CD4-positive, alpha-beta T cell treated with Interleukin-4 for 1 hour (primary cell): Measurements from ENCODE around the gene PRR7.

Experiments used
- DNase-seq, 2 donors: peaks; one replicate each; pipeline ENCODE4 v3.0.0-alpha.2; 2020 to 2022

The PRR7 gene

GRCh38 chr5:177425196-177425800 is 21.3 kb upstream of the PRR7 start:
- no peak for DNase-seq

DNA sequence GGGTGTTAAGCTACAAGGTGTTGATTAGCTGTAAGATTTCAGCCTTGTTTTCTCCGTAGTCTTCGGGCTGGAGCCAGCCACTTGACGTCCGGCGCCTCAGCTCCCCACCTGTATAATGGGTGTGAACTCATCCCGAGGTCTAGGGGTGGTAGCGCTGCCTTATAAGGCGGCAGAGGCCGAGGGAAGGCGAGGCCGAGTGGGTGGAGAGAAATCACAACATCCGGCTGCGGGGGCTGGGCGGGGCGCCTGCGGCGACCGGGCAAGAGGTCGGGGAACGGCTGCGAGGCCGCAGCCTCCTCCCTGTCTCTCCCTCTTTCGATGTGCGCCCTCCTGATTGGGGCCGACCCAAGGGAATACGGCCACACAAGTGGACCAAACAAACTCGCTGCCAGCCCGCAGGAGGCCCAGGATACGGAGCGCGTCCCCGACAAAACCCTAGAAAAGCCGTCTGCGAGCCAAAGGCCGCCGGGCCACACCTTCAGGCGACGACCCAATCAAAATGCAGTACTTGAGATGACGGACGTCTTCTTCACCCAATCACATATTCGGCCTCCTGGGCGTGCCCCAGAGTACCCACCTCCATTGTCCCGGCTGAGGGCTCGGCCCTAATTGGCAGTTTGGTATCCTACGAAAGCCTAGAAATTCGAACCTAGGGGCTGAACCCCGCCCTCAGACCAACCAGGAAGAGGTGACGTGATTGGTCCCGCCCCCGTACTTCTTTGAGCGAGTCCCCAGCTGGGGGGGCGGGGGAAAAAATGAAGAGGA is 20.6 kb upstream of the PRR7 start:
- DNase-seq, result peak; percentile 100

DNA sequence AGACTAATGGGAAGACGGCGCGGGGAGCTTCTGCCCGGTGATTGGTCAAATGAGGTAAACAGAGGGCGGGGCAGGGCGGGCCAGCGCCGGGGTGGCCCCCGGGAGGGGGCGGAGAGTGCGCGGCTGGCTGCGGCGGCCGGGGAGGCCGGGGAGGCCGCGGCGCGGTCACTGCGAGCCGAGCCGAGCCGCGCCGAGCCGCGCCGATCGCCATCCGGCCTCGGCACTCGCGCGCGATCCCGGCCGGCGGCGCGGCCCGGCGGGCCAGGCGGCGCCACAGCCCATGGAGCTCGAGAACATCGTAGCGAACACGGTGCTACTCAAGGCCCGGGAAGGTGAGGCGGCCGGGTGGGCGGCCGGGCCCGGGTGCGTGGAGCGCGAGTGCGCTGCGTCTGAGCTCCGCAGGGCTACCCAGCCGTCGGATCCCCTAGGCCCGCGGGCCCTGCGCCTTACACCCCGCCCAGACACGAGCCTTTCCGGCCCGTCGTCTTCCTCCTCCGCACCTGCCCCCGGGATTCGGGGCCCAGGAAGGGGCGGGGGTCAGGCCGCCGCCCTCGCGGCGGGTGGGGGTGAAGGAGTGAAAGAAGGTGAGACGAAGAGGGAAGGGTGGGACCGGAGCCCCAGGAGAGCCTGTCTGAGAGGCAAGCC is 19.9 kb upstream of the PRR7 start, which contains the start of gene GRK6:
TSS of gene GRK6 (plus strand) at position 111 of the 645 bp plus-strand sequence. CDS start at position 281, 170 bp downstream.
- DNase-seq, result peak; percentile 76 to 79

DNA sequence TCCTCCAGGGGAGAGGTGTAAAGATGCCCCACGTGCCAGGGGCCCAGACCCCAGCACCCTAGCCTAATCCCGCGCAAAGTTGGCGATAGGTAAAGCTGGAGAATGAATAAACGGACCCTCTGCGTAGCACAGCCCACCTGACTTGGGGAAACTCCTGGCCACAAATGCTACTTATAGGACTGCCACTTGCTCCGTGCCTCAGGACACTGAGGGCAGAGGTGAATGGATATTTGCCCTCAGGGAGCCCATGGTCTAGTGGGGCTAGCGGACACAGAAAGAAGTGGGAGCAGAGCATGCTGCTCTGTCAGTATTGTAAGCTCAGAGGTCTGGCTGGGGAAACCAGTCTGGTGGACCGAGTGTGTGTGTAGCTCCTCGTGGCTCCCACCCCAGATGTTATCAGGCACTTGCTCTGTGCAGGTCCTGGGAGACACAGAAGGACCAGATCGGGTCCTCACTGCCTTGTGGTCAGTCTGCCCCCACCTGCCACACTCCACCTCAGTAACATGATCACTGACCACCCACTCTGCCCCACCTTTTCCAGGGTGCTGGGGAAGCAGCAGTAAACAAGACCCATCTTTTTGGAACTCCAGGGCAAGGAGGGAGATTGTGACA is 19.3 kb upstream of the PRR7 start:
- DNase-seq, result no peak

DNA sequence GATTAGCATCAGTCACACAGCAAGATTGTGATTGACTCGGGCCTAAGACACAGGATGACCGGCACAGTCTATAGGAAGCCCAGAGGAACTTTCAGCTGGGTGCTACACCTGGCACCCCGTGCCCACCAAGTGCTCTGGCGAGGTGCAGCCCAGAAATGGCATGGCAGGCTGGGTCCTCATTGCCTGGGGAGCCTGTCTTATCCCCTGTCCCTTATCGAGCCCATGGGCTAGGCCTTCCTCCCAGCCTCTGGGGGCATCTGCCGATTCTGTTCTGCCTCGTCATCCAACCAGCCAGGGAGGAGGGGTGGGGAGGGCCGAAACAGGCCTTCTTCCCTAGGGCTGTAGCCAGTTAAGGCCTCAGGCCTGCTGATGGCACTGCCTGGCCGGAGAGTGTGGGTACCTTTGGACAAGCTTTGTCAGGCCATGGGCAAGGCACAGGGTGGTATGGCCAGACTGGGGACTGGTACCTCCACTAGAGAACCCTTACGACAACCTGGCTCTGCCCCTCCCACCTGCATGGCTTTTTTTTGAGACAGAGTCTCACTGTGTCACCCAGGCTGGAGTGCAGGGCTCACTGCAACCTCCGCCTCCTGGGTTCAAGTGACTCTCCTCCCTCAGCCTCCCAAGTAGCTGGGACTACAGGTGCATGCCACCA is 18.6 kb upstream of the PRR7 start:
- DNase-seq, result peak in 1 of 2 donors; percentile 44

- no peak for DNase-seq
Measured at GRCh38 chr5:177428574-177429217, 17.9 kb upstream of the PRR7 start.

DNA sequence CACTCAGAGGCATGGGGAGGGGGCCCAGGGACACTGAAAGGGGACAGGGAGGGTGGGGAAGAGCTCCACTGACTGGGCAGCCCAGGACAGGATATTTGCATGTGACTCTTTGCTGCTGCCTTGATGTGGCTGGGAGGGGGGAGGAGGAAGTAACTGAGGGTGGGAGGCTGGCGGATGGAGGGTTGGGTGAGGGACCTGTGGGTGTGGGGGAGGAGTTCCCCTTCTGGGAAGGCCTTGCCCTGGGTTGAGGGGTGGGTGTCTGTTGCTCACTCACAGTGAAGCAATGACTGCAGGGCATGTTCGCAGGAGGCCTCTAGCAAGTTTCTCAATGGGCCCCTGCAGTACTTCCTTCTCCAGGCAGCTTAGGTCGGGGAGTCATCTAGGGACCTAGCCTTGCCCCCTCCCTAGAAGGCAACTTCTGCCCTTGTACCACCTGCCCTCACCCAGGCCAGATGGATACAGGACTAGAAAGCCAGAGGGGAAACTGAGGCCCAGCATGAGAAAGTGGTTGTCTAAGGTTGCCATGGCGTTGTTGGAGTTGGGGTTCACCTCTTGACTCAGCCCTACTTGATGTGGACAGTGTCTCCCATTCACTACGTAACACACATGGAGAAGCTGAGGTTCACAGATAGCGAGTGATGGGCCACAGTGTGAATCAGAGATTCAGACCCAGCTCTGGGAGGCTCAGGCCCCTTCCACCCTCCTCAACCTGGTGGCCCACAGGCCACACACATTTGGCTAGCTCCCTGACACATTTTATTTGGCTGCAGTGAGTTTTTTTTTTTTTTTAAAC is 17.2 kb upstream of the PRR7 start:
- peak; percentile 89 to 92 for DNase-seq

- no peak for DNase-seq
Measured at GRCh38 chr5:177430140-177430951, 16.3 kb upstream of the PRR7 start.

GRCh38 chr5:177430972-177431316 is 15.7 kb upstream of the PRR7 start:
- no peak for DNase-seq

DNA sequence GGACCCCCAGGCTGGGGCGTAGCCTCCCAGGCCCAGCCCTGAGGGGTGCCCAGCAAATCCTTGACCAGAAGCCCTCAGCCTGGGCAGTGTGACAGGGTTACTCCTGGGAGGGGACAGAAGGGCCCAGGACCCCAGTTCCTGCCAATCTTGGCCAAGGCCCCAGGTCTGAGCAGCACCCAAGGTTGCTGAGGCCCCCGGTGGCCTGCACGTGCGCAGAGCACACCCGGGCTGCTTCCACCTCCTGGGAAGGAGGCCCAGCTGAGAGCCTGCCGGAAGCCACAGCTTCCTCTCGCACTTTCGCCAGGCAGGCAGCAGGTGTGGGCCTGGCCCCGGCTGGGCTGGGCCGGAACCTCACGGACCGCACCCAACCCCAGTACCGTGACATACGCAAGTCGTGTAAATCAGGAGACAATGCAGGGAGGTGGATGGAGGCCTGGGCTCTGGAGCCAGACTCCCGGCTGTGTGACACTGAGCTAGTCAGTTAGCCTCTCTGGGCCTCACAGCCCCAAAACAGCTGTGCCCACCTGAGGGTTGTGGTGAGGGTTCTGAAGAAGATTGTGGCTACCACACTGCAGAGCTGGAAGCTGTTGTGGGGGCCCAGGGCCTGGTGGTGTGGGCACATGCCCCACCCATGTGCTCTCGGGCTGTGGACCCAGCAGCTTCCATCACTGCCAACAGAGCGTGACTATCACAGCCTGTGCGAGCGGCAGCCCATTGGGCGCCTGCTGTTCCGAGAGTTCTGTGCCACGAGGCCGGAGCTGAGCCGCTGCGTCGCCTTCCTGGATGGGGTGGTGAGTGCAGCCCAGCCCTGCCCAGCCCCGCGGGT is 15.1 kb upstream of the PRR7 start:
- peak; percentile 88 to 89 for DNase-seq

DNA sequence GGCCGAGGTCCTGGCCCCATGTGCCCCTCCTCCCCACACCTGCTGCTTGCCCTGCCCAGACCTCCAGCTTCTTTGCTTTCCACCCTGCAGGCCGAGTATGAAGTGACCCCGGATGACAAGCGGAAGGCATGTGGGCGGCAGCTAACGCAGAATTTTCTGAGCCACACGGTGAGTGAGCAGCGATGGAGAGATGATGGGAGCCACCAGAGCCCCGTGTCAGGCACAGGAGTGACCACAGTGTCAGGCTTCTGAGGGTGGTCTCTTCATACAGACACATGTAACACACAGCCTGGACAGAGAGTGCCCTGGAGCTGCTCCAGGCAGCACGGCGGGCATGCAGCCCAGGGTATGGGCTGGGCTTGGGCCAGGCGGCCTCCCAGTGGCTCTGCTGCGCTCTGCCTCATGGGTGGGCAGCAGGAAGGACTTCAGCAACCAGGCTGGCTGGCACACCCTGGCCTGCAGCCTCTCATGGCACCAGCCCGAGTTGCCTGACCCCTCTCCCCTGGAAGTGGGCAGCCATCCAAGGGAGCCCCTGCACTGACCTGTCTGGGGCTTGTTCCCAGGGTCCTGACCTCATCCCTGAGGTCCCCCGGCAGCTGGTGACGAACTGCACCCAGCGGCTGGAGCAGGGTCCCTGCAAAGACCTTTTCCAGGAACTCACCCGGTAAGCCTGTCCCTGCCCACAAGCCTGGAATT is 14.3 kb upstream of the PRR7 start:
- no peak for DNase-seq

DNA sequence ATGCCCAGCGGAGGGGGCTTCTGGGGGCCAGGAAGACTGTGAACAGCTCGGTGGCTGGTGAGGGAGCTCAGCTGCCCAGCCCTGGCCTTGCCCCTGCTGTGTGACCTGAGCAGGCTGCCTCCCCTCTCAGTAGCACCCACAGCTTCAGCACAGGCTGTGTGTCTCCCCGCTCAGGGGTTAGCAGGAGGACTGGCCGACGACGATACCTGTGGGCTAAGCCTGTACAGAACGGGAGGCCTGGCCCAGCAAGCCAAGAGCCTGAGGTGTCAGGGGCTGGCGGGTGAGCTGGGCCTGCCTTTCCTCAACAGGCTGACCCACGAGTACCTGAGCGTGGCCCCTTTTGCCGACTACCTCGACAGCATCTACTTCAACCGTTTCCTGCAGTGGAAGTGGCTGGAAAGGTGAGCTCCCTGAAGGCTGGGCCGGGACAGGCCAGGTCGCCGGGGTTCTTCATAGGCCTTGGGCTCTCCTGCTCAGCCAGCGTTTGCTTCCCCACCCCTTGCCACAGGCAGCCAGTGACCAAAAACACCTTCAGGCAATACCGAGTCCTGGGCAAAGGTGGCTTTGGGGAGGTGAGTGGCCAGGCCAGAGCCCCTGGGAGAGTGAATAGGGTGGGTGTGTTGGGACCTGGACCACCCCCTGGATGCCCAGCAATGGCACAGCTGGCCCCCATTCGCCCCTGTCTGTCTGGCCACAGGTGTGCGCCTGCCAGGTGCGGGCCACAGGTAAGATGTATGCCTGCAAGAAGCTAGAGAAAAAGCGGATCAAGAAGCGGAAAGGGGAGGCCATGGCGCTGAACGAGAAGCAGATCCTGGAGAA is 13.6 kb upstream of the PRR7 start:
- no peak for DNase-seq

DNA sequence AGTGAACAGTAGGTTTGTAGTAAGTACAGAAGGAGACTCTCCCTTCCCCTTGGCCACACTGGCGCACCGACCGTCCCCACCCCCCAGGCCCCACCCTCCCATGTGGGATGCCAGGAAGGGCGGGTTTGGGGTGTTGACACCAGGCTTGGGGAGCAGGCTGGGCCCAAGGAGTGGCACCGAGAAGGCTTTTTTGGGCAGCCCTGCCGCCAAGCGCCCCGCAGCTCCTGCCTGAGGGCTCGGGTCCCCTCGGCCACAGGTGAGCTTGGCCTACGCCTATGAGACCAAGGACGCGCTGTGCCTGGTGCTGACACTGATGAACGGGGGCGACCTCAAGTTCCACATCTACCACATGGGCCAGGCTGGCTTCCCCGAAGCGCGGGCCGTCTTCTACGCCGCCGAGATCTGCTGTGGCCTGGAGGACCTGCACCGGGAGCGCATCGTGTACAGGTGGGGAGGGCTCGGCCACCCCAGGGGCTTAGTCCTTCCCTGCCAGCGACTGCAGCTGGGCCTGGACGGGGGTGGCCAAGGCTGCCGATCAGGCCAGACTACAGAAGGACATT is 12.9 kb upstream of the PRR7 start:
- no peak for DNase-seq

DNA sequence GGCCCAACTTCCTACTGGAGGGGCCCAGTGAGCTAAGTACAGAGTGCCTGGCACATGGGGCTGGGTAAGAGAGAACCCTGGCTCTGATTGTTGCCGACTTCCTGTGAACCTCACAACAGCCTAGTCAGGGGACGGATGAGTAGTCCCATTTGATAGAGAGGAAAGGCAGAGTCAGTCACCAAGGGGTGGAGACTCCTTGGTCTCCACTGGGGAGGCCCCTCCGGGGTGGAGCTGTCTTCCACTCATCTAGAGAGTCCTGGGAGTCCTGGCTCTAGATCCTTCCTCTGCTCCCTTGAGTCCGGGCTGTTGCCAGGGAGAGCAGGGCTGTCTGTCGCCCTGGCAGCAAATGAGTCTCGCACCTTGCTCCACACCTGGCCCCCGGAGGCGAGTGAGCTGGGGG is 12.2 kb upstream of the PRR7 start:
- peak; percentile 29 to 64 for DNase-seq

GRCh38 chr5:177434942-177435738 is 11.5 kb upstream of the PRR7 start:
- DNase-seq, result no peak

DNA sequence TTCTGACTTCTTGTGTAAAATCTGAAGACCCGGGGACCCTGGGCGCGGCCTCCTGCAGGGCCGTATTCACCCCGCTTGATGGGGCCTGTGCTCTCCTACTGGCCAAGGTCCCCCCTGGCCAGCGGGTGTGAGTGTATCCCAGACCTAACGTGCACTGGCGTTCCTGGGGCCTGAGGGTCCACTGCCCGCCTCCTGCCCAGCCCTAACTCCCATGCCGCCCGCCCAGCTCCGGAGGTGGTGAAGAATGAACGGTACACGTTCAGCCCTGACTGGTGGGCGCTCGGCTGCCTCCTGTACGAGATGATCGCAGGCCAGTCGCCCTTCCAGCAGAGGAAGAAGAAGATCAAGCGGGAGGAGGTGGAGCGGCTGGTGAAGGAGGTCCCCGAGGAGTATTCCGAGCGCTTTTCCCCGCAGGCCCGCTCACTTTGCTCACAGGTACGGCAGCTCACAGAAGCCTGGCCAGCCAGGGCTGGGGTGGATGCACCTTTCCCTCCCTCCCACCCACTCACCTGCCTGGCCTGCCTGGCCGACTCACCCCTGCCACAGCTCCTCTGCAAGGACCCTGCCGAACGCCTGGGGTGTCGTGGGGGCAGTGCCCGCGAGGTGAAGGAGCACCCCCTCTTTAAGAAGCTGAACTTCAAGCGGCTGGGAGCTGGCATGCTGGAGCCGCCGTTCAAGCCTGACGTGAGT is 10.6 kb upstream of the PRR7 start:
- no peak for DNase-seq

- no peak for DNase-seq
Measured at GRCh38 chr5:177437623-177438022, 9.0 kb upstream of the PRR7 start.
